ENCODE measurements around the gene SELENOV. TPM values are rescaled to one million over a fixed set of nuclear protein-coding genes. Genes with fewer than 3 reads are reported as not detected.

SELENOV gene
- total and polyA plus RNA-seq, 9 of the 15 experiments (the other 6 are each of a cell fraction or from before 2014, with no cell fraction given) = 0.04 to 0.09 (median 0.06) TPM; not detected in 4

DNA sequence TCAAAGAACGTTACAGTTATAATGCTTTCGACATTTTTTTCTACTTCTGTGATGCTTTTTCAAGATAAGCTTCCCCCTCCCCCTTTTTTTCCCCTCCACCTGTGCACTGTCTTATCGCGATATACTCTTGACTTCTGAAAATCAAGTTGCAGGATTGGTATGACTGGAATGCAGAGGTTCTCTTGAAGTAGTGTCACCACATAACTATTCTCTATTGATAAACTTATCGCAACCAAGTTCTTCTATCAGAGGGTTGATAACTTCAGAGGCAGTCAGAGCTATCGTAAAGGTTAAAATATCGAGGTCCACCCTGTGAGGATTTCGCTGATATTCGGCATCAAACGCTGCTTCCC, 24.2 kb downstream of the SELENOV start:
- FAIRE-seq (peak; percentile 69), DNase-seq (ENCODE audit: extremely low read depth in 1 of 4, low spot score in 3 of 4) (peak in 2 of 4 experiments; percentile 16 to 22), ATAC-seq (no peak)
- Histone ChIP-seq H3K9me3 (replicated peaks; ENCODE audit: control insufficient read depth, insufficient read depth, low read depth, low read length) (no peaks in the 10 kb centered on the region), H4K20me1 (replicated peaks; ENCODE audit: control insufficient read depth, insufficient read depth, low read length) (no peaks in the 10 kb centered on the region), H3K27ac (ENCODE audit: extremely low read depth, low read depth, low read length) (peak overlapping the region; percentile 81), H3K36me3 (ENCODE audit: control insufficient read depth, insufficient read depth, low read length) (0 out of 3 replicates have a peak, but pooled peaks cover 2% of the 10 kb centered on the region), H2AFZ (ENCODE audit: low read depth, low read length) (peak overlapping the region; percentile 98), H3K79me2 (ENCODE audit: control insufficient read depth, insufficient read depth, low read length) (peaks cover 17% of the 10 kb centered on the region), H3K9me1 (ENCODE audit: control insufficient read depth, insufficient read depth, low read length) (no peaks in the 10 kb centered on the region), H3K4me1 (replicated peaks in 1 of 2; ENCODE audit: control insufficient read depth in 2 of 2, insufficient read depth in 2 of 2, low read length in 2 of 2) (peaks cover 3 to 8% of the 10 kb centered on the region in 2 experiments; a peak in 2 of 5 replicates), H3K4me2 (ENCODE audit: insufficient read depth, low read length) (peak overlapping the region; percentile 92), H3K27me3 (ENCODE audit: control insufficient read depth in 2 of 2, insufficient read depth in 2 of 2, low read length in 2 of 2) (peaks cover 2 to 7% of the 10 kb centered on the region in 2 experiments; a peak in 2 of 5 replicates), H3K4me3 (peak overlapping the region; percentile 88), H3K9ac (ENCODE audit: insufficient read depth in 1 of 2, low read depth in 2 of 2, low read length in 2 of 2) (peak overlapping the region; percentile 75 to 99)
- intact Hi-C loops (cut with micrococcal nuclease) (no loop called here), in situ Hi-C loops (cut with MboI) (loop anchor here (5.0 kb wide), 1 partner anchor 97 kb away; no protein-coding TSS in a partner anchor)
- no TSS peak for BruUV-seq (replicated peaks)
- 1% methylated on average over 10 of the region's 10 CpGs for WGBS (ENCODE audit: insufficient coverage, low coverage, missing lambda C conversion rate)
- ChIA-PET CTCF (ENCODE audit: low intra/inter-chr PET ratio) (no interaction called here), POLR2A (interaction anchor here (0.6 to 1.2 kb wide), 5 partner anchors 9 to 301 kb away, joined by 3 to 8 read pairs (median 3); partner anchors contain the start of gene RPS16)
- TF ChIP-seq SOX6 (IDR thresholded peaks at IDR 0.05) (0 out of 2 replicates have a peak, but pooled peaks have one; percentile 6), ZNF699 (CRISPR knock-in tag; IDR thresholded peaks at IDR 0.05; ENCODE audit: insufficient replicate concordance) (no peak), HNRNPUL1 (IDR thresholded peaks at IDR 0.05; ENCODE audit: low read length) (no peak), TEAD4 (IDR thresholded peaks at IDR 0.05; ENCODE audit: low read length) (peak; percentile 67), TEAD4 (CRISPR knock-in tag; IDR thresholded peaks at IDR 0.05; ENCODE audit: borderline replicate concordance) (no peak), KHSRP (IDR thresholded peaks at IDR 0.05) (no peak), CHD2 (IDR thresholded peaks at IDR 0.05; ENCODE audit: low read depth, low read length) (peak; percentile 74; the same call in 1 of the 2 replicates), CEBPG (CRISPR knock-in tag; IDR thresholded peaks at IDR 0.05) (no peak), CEBPG (tag; conservative IDR thresholded peaks at IDR 0.05 in 1 of 2, IDR thresholded peaks at IDR 0.05 in 1 of 2) (no peak), NCOA4 (IDR thresholded peaks at IDR 0.05; ENCODE audit: partially characterized antibody) (no peak), PML (IDR thresholded peaks at IDR 0.05; ENCODE audit: low read length) (no peak), HDAC1 (IDR thresholded peaks at IDR 0.05) (peak in 1 of 2 experiments; percentile 45; a peak in 1 of 4 replicates), SRF (CRISPR knock-in tag; IDR thresholded peaks at IDR 0.05) (no peak), MTA1 (IDR thresholded peaks at IDR 0.05; ENCODE audit: borderline replicate concordance) (0 out of 2 replicates have a peak, but pooled peaks have one; percentile 33), KDM1A (IDR thresholded peaks at IDR 0.05) (peak; percentile 70 to 87), ZBED1 (IDR thresholded peaks at IDR 0.05) (peak; percentile 98), ZNF717 (CRISPR knock-in tag; IDR thresholded peaks at IDR 0.05) (no peak), ZNF143 (CRISPR knock-in tag; IDR thresholded peaks at IDR 0.05) (no peak), SMARCE1 (IDR thresholded peaks at IDR 0.05) (peak; percentile 48; the same call in 1 of the 2 replicates), DNMT1 (IDR thresholded peaks at IDR 0.05) (no peak), STAT5A (IDR thresholded peaks at IDR 0.05; ENCODE audit: borderline replicate concordance, low read length) (0 out of 2 replicates have a peak, but pooled peaks have one; percentile 5), DPF2 (IDR thresholded peaks at IDR 0.05) (0 out of 2 replicates have a peak, but pooled peaks have one; percentile 23), ASH1L (IDR thresholded peaks at IDR 0.05; ENCODE audit: borderline replicate concordance, low read depth, partially characterized antibody) (no peak), RBM17 (IDR thresholded peaks at IDR 0.05; ENCODE audit: borderline replicate concordance, low read depth, low read length) (no peak), NCOR1 (IDR thresholded peaks at IDR 0.05) (no peak), ZEB2 (IDR thresholded peaks at IDR 0.05) (0 out of 2 replicates have a peak, but pooled peaks have one; percentile 57)
- TF ChIP-seq, protein P1, sequence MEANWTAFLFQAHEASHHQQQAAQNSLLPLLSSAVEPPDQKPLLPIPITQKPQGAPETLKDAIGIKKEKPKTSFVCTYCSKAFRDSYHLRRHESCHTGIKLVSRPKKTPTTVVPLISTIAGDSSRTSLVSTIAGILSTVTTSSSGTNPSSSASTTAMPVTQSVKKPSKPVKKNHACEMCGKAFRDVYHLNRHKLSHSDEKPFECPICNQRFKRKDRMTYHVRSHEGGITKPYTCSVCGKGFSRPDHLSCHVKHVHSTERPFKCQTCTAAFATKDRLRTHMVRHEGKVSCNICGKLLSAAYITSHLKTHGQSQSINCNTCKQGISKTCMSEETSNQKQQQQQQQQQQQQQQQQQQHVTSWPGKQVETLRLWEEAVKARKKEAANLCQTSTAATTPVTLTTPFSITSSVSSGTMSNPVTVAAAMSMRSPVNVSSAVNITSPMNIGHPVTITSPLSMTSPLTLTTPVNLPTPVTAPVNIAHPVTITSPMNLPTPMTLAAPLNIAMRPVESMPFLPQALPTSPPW (CRISPR knock-in tag; IDR thresholded peaks at IDR 0.05) = peak; percentile 26; the same call in 1 of the 2 replicates

All from K562 (cell line).